ENCODE measurements around the gene AKAP9. TPM values are rescaled to one million over a fixed set of nuclear protein-coding genes. Genes with fewer than 3 reads are reported as not detected.
A peak's percentile ranks its signal among the peaks of the same experiment; 100 is the strongest.
"Not testable (repeated sequence)": the region's sequence is repeated elsewhere in the genome, so short reads cannot be mapped to it uniquely, and the experiment has no call there.

AKAP9 gene
- total RNA-seq, 1 experiment from 2014 or later: 71.3 TPM

GRCh38 chr7:91949221-91950009 is 8.8 kb downstream of the AKAP9 start:
- no peak overlapping the region for H3K4me3 ChIP-seq
- TF ChIP-seq CTCF (conservative IDR thresholded peaks at IDR 0.05) (no peak), EZH2 (IDR thresholded peaks at IDR 0.05; ENCODE audit: low read depth) (no peak)
- POLR2A ChIA-PET (ENCODE audit: unreplicated experiment): no interaction called here
- no peak for DNase-seq
- CTCF ChIA-PET: no interaction called here
- intact Hi-C loops (cut with micrococcal nuclease; ENCODE audit: unreplicated experiment): no loop called here
- H3K4me1 ChIP-seq (replicated peaks; ENCODE audit: insufficient read depth): peaks cover 10% of the 10 kb centered on the region; the same call in 1 of the 2 replicates
- H3F3A ChIP-seq (ENCODE audit: insufficient read depth, low read depth): no peaks in the 10 kb centered on the region
- H2AFZ ChIP-seq: no peak overlapping the region
- H3K36me3 ChIP-seq (ENCODE audit: low read depth): no peaks in the 10 kb centered on the region
- peaks cover 56% of the 10 kb centered on the region for H3K79me2 ChIP-seq (ENCODE audit: low read depth)
- no peaks in the 10 kb centered on the region for H3K27me3 ChIP-seq (ENCODE audit: insufficient read depth, low read depth)
- no peaks in the 10 kb centered on the region for H3K9me2 ChIP-seq (ENCODE audit: insufficient read depth)
- no peak overlapping the region for H3K4me2 ChIP-seq
- no peaks in the 10 kb centered on the region for H3K9me3 ChIP-seq (ENCODE audit: insufficient read depth, low read depth)
- H4K20me1 ChIP-seq (ENCODE audit: insufficient read depth): peaks cover 13% of the 10 kb centered on the region
- no peak overlapping the region for H3K27ac ChIP-seq
- no TSS peak for BruUV-seq (replicated peaks)

GRCh38 chr7:91953618-91954017 is 13.0 kb downstream of the AKAP9 start:
- POLR2A ChIA-PET (ENCODE audit: unreplicated experiment): no interaction called here
- CTCF ChIA-PET: interaction anchor here (0.6 to 0.7 kb wide), 3 partner anchors 11 to 73 kb away, joined by 3 read pairs; partner anchors contain the start of gene MTERF1
- Histone ChIP-seq H3K9me2 (ENCODE audit: insufficient read depth) (no peaks in the 10 kb centered on the region), H3K36me3 (ENCODE audit: low read depth) (no peaks in the 10 kb centered on the region), H2AFZ (no peak overlapping the region), H3K27ac (no peak overlapping the region), H3K27me3 (ENCODE audit: insufficient read depth, low read depth) (no peaks in the 10 kb centered on the region), H3K4me3 (no peak overlapping the region), H3F3A (ENCODE audit: insufficient read depth, low read depth) (no peaks in the 10 kb centered on the region), H3K4me2 (no peak overlapping the region), H4K20me1 (ENCODE audit: insufficient read depth) (peaks cover 9% of the 10 kb centered on the region), H3K9me3 (ENCODE audit: insufficient read depth, low read depth) (no peaks in the 10 kb centered on the region), H3K79me2 (ENCODE audit: low read depth) (peaks cover 31% of the 10 kb centered on the region), H3K4me1 (replicated peaks; ENCODE audit: insufficient read depth) (no peaks in the 10 kb centered on the region)
- intact Hi-C loops (cut with micrococcal nuclease; ENCODE audit: unreplicated experiment): loop anchor here (1.0 kb wide), 1 partner anchor 73 kb away; the partner anchor contains the start of gene MTERF1
- DNase-seq: no peak
- no TSS peak for BruUV-seq (replicated peaks)
- TF ChIP-seq CTCF (conservative IDR thresholded peaks at IDR 0.05): peak; percentile 65
- TF ChIP-seq EZH2 (IDR thresholded peaks at IDR 0.05; ENCODE audit: low read depth): no peak

GRCh38 chr7:91956464-91956863 is 15.8 kb downstream of the AKAP9 start:
- H3K27ac ChIP-seq; intact Hi-C loops (cut with micrococcal nuclease; ENCODE audit: unreplicated experiment); DNase-seq; H3K9me3 ChIP-seq (ENCODE audit: insufficient read depth, low read depth); H2AFZ ChIP-seq; H3K27me3 ChIP-seq (ENCODE audit: insufficient read depth, low read depth); H3K9me2 ChIP-seq (ENCODE audit: insufficient read depth); H3K36me3 ChIP-seq (ENCODE audit: low read depth); BruUV-seq (replicated peaks); H3K4me2 ChIP-seq; H3K4me1 ChIP-seq (replicated peaks; ENCODE audit: insufficient read depth); H4K20me1 ChIP-seq (ENCODE audit: insufficient read depth); H3F3A ChIP-seq (ENCODE audit: insufficient read depth, low read depth); H3K4me3 ChIP-seq: not testable (repeated sequence)
- peaks cover 21% of the 10 kb centered on the region for H3K79me2 ChIP-seq (ENCODE audit: low read depth)
- POLR2A ChIA-PET (ENCODE audit: unreplicated experiment): interaction anchor here (0.6 kb wide), 1 partner anchor 82 kb away, joined by 3 read pairs; no protein-coding TSS in a partner anchor
- CTCF ChIA-PET: interaction anchor here (0.6 to 0.7 kb wide), 2 partner anchors 13 to 19 kb away, joined by 3 to 9 read pairs; no protein-coding TSS in a partner anchor

All from PC-9 (cell line).